Measurements from ENCODE around the gene FBXO30.

The FBXO30 gene

GRCh38 chr6:145814501-145815308, at the start of gene FBXO30:
Gene FBXO30, minus strand, starts transcription at chr6:145814795. Its CDS starts 8,390 bp downstream, at chr6:145806405.
- TF ChIP-seq MAX (IDR thresholded peaks at IDR 0.05; ENCODE audit: low read depth, low read length) (peak; percentile 41; the same call in 1 of the 2 replicates), MYC (IDR thresholded peaks at IDR 0.05; ENCODE audit: low read depth, low read length) (peak; percentile 19; the same call in 1 of the 2 replicates), POLR2A (IDR thresholded peaks at IDR 0.05; ENCODE audit: extremely low read depth, insufficient read length) (peak; percentile 87), CTCF (IDR thresholded peaks at IDR 0.05; ENCODE audit: low read depth, low read length) (no peak)
- peak; percentile 95 for DNase-seq (ENCODE audit: low read depth)
- peak within 1 kb of the TSS; percentile 88 for H3K4me3 ChIP-seq (ENCODE audit: low read depth, low read length)

GRCh38 chr6:145863988-145864616, 49.5 kb upstream of the FBXO30 start:
- DNase-seq (ENCODE audit: low read depth): peak; percentile 59
- H3K4me3 ChIP-seq (ENCODE audit: low read depth, low read length): no peak overlapping the region

GRCh38 chr6:145863366-145863765, 48.8 kb upstream of the FBXO30 start:
- peak; percentile 40 for DNase-seq (ENCODE audit: low read depth)

More at GRCh38 chr6:145863988-145864616, 49.5 kb upstream of the FBXO30 start:
- TF ChIP-seq MAX (IDR thresholded peaks at IDR 0.05; ENCODE audit: low read depth, low read length): no peak
- TF ChIP-seq CTCF (IDR thresholded peaks at IDR 0.05; ENCODE audit: low read depth, low read length): no peak
- no peak for TF ChIP-seq MYC (IDR thresholded peaks at IDR 0.05; ENCODE audit: low read depth, low read length)
- TF ChIP-seq POLR2A (IDR thresholded peaks at IDR 0.05; ENCODE audit: extremely low read depth, insufficient read length): no peak

GRCh38 chr6:145860562-145860961, 46.0 kb upstream of the FBXO30 start:
- DNase-seq (ENCODE audit: low read depth): no peak
- no peak overlapping the region for H3K4me3 ChIP-seq (ENCODE audit: low read depth, low read length)
- TF ChIP-seq MAX (IDR thresholded peaks at IDR 0.05; ENCODE audit: low read depth, low read length) (no peak), MYC (IDR thresholded peaks at IDR 0.05; ENCODE audit: low read depth, low read length) (no peak), CTCF (IDR thresholded peaks at IDR 0.05; ENCODE audit: low read depth, low read length) (no peak), POLR2A (IDR thresholded peaks at IDR 0.05; ENCODE audit: extremely low read depth, insufficient read length) (no peak)

More at GRCh38 chr6:145863366-145863765, 48.8 kb upstream of the FBXO30 start:
- TF ChIP-seq CTCF (IDR thresholded peaks at IDR 0.05; ENCODE audit: low read depth, low read length): no peak
- TF ChIP-seq POLR2A (IDR thresholded peaks at IDR 0.05; ENCODE audit: extremely low read depth, insufficient read length): no peak
- no peak for TF ChIP-seq MYC (IDR thresholded peaks at IDR 0.05; ENCODE audit: low read depth, low read length)
- TF ChIP-seq MAX (IDR thresholded peaks at IDR 0.05; ENCODE audit: low read depth, low read length): no peak
- H3K4me3 ChIP-seq (ENCODE audit: low read depth, low read length): no peak overlapping the region

GRCh38 chr6:145850671-145851070, 36.1 kb upstream of the FBXO30 start:
- TF ChIP-seq POLR2A (IDR thresholded peaks at IDR 0.05; ENCODE audit: extremely low read depth, insufficient read length) (no peak), MYC (IDR thresholded peaks at IDR 0.05; ENCODE audit: low read depth, low read length) (no peak), MAX (IDR thresholded peaks at IDR 0.05; ENCODE audit: low read depth, low read length) (no peak), CTCF (IDR thresholded peaks at IDR 0.05; ENCODE audit: low read depth, low read length) (no peak)
- H3K4me3 ChIP-seq (ENCODE audit: low read depth, low read length): no peak overlapping the region

More at GRCh38 chr6:145850671-145851070, 36.1 kb upstream of the FBXO30 start:
- no peak for DNase-seq (ENCODE audit: low read depth)

Measured in NB4 (cell line).